Neural cell (in vitro differentiated cells): Measurements from ENCODE around the gene SERPINB4. TPM values are rescaled to one million over a fixed set of nuclear protein-coding genes. Genes with fewer than 3 reads are reported as not detected.

ENCODE experiments used
- H2AFZ ChIP-seq: fragments of 200-600, 300-800 bp; sonication (generic), shearing (Covaris generic); 2 replicates; pipeline ENCODE4 v1.6.0; 2014; ENCODE audit warnings: low read depth, mild to moderate bottlenecking, antibody characterized with exemption, low read length, moderate library complexity
- H3F3A ChIP-seq: fragments of 200-600 bp; shearing (Covaris generic); 2 replicates; pipeline ENCODE4 v1.6.1; 2016; ENCODE audit warnings: mild to moderate bottlenecking, moderate library complexity, mixed read lengths, antibody characterized with exemption, low read length; ENCODE audit not compliant: insufficient read depth, poor library complexity, severe bottlenecking
- H3K27ac ChIP-seq: fragments of 200-600, 300-800 bp; sonication (generic), shearing (Covaris generic); 2 replicates; pipeline ENCODE4 v1.5.1; 2014; ENCODE audit warnings: mild to moderate bottlenecking, low read length, moderate library complexity
- H3K27me3 ChIP-seq: fragments of 300-800, 200-600 bp; sonication (generic), shearing (Covaris generic); 2 replicates; pipeline ENCODE4 v1.6.0; 2014; ENCODE audit warnings: mild to moderate bottlenecking, low read depth, low read length, moderate library complexity; ENCODE audit not compliant: insufficient read depth
- H3K36me3 ChIP-seq: fragments of 300-800, 200-600 bp; sonication (generic), shearing (Covaris generic); 2 replicates; pipeline ENCODE4 v1.5.1; 2014; ENCODE audit warnings: mild to moderate bottlenecking, antibody characterized with exemption, low read length, moderate library complexity; ENCODE audit not compliant: insufficient read depth
- H3K4me2 ChIP-seq: fragments of 300-800, 200-600 bp; sonication (generic), shearing (Covaris generic); 2 replicates; pipeline ENCODE4 v1.6.0; 2014; ENCODE audit warnings: mild to moderate bottlenecking, low read length
- H3K4me3 ChIP-seq: fragments of 300-800, 200-600 bp; sonication (generic), shearing (Covaris generic); 2 replicates; pipeline ENCODE4 v1.5.1; 2014; ENCODE audit warnings: mild to moderate bottlenecking, low read length, moderate library complexity
- H3K79me2 ChIP-seq: fragments of 200-600 bp; shearing (Covaris generic); replicated peaks from 2 replicates; pipeline ENCODE4 v1.6.0; 2014; ENCODE audit warnings: mild to moderate bottlenecking, low read length, moderate library complexity; ENCODE audit not compliant: insufficient read depth
- H3K9ac ChIP-seq: fragments of 300-800, 200-600 bp; sonication (generic), shearing (Covaris generic); 2 replicates; pipeline ENCODE4 v1.6.1; 2016; ENCODE audit warnings: mild to moderate bottlenecking, low read length, mixed read lengths
- H3K9me2 ChIP-seq: fragments of 200-600 bp; shearing (Covaris generic); 2 replicates; pipeline ENCODE4 v1.6.1; 2016; ENCODE audit warnings: mild to moderate bottlenecking, low read length, mixed read lengths; ENCODE audit not compliant: insufficient read depth
- H3K9me3 ChIP-seq: fragments of 200-600, 300-800 bp; sonication (generic), shearing (Covaris generic); 2 replicates; pipeline ENCODE4 v1.6.1; 2016; ENCODE audit warnings: mild to moderate bottlenecking, mixed run types, low read length, moderate library complexity, mixed read lengths
- H4K20me1 ChIP-seq: fragments of 200-600 bp; shearing (Covaris generic); 2 replicates; pipeline ENCODE4 v1.6.1; 2016; ENCODE audit warnings: mild to moderate bottlenecking, mixed run types; ENCODE audit not compliant: insufficient read depth
- EP300 ChIP-seq: fragments of 450-650 bp; conservative IDR thresholded peaks from 2 replicates; pipeline ENCODE4 v1.6.1; 2014; ENCODE audit warnings: antibody characterized with exemption, mild to moderate bottlenecking, moderate library complexity; ENCODE audit not compliant: poor library complexity, severe bottlenecking
- EZH2 ChIP-seq: fragments of 200-600, 300-800 bp; shearing (Covaris generic), sonication (generic); IDR thresholded peaks from 2 replicates; pipeline ENCODE4 v1.6.1; 2014; ENCODE audit warnings: antibody characterized with exemption, low read length, borderline replicate concordance, mild to moderate bottlenecking; ENCODE audit not compliant: insufficient read depth, poor library complexity, severe bottlenecking
- MXI1 ChIP-seq: fragments of 450-650 bp; conservative IDR thresholded peaks from 2 replicates; pipeline ENCODE4 v1.6.1; 2014; ENCODE audit warnings: antibody characterized with exemption, mild to moderate bottlenecking; ENCODE audit not compliant: poor library complexity, severe bottlenecking
- POLR2AphosphoS5 ChIP-seq: IDR thresholded peaks from 2 replicates; pipeline ENCODE4 v1.6.1; 2012
- RAD21 ChIP-seq: fragments of 450-650 bp; conservative IDR thresholded peaks from 2 replicates; pipeline ENCODE4 v1.6.1; 2014; ENCODE audit warnings: antibody characterized with exemption, mild to moderate bottlenecking, moderate library complexity
- SMC3 ChIP-seq: fragments of 450-650 bp; conservative IDR thresholded peaks from 2 replicates; pipeline ENCODE4 v1.6.1; 2014; ENCODE audit warnings: antibody characterized with exemption, mild to moderate bottlenecking, moderate library complexity; ENCODE audit not compliant: poor library complexity
- TAF1 ChIP-seq: IDR thresholded peaks from 2 replicates; pipeline ENCODE4 v1.6.1; 2012; ENCODE audit warnings: low read depth
- polyA plus RNA-seq: library from polyadenylated mRNA; depleted of rRNA; stranded (reverse); fragments of >200 nt; gene quantifications from 2 replicates; pipeline ENCODE4 v1.2.3, GENCODE V29; 2014
- TF ChIP-seq, protein P1 (sequence below): fragments of 450-650 bp; IDR thresholded peaks from 2 replicates; pipeline ENCODE4 v1.5.1; 2014; ENCODE audit warnings: antibody characterized with exemption, mild to moderate bottlenecking, moderate library complexity; ENCODE audit not compliant: poor library complexity, severe bottlenecking
- TF ChIP-seq, protein P2 (sequence below): IDR thresholded peaks from 2 replicates; pipeline ENCODE4 v1.6.1; 2012; ENCODE audit warnings: borderline replicate concordance

Gene SERPINB4
- polyA plus RNA-seq, 1 donor from 2014 or later: not detected

DNA sequence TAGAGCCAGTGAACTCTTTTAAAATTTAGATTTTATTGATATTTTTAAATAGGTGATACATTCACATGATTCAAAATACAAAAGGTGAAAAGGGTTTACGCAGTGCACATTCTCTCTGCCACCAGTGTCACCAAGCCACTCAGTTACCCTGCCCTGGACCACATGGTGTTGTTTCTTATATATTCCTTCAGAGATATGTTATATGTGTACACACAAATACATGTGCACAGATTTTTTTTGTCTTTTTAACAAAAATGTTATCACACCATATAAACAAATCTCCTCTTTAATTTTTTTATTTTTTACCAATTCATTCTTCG is 26.2 kb downstream of the SERPINB4 start:
- Histone ChIP-seq H3K79me2 (no peaks in the 10 kb centered on the region), H3K9me2 (no peaks in the 10 kb centered on the region), H4K20me1 (no peaks in the 10 kb centered on the region), H3F3A (no peaks in the 10 kb centered on the region), H3K27ac (no peak overlapping the region), H3K9ac (no peak overlapping the region), H3K9me3 (no peaks in the 10 kb centered on the region), H3K4me3 (no peak overlapping the region), H3K4me2 (no peak overlapping the region), H2AFZ (no peak overlapping the region), H3K27me3 (no peaks in the 10 kb centered on the region), H3K36me3 (no peaks in the 10 kb centered on the region)
- TF ChIP-seq POLR2AphosphoS5: no peak
- TF ChIP-seq SMC3: no peak
- no peak for TF ChIP-seq EP300
- TF ChIP-seq, protein P1, sequence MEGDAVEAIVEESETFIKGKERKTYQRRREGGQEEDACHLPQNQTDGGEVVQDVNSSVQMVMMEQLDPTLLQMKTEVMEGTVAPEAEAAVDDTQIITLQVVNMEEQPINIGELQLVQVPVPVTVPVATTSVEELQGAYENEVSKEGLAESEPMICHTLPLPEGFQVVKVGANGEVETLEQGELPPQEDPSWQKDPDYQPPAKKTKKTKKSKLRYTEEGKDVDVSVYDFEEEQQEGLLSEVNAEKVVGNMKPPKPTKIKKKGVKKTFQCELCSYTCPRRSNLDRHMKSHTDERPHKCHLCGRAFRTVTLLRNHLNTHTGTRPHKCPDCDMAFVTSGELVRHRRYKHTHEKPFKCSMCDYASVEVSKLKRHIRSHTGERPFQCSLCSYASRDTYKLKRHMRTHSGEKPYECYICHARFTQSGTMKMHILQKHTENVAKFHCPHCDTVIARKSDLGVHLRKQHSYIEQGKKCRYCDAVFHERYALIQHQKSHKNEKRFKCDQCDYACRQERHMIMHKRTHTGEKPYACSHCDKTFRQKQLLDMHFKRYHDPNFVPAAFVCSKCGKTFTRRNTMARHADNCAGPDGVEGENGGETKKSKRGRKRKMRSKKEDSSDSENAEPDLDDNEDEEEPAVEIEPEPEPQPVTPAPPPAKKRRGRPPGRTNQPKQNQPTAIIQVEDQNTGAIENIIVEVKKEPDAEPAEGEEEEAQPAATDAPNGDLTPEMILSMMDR: no peak
- no peak for TF ChIP-seq MXI1
- TF ChIP-seq TAF1: no peak
- no peak for TF ChIP-seq RAD21
- TF ChIP-seq, protein P2, sequence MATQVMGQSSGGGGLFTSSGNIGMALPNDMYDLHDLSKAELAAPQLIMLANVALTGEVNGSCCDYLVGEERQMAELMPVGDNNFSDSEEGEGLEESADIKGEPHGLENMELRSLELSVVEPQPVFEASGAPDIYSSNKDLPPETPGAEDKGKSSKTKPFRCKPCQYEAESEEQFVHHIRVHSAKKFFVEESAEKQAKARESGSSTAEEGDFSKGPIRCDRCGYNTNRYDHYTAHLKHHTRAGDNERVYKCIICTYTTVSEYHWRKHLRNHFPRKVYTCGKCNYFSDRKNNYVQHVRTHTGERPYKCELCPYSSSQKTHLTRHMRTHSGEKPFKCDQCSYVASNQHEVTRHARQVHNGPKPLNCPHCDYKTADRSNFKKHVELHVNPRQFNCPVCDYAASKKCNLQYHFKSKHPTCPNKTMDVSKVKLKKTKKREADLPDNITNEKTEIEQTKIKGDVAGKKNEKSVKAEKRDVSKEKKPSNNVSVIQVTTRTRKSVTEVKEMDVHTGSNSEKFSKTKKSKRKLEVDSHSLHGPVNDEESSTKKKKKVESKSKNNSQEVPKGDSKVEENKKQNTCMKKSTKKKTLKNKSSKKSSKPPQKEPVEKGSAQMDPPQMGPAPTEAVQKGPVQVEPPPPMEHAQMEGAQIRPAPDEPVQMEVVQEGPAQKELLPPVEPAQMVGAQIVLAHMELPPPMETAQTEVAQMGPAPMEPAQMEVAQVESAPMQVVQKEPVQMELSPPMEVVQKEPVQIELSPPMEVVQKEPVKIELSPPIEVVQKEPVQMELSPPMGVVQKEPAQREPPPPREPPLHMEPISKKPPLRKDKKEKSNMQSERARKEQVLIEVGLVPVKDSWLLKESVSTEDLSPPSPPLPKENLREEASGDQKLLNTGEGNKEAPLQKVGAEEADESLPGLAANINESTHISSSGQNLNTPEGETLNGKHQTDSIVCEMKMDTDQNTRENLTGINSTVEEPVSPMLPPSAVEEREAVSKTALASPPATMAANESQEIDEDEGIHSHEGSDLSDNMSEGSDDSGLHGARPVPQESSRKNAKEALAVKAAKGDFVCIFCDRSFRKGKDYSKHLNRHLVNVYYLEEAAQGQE: no peak
- no peak for TF ChIP-seq EZH2

DNA sequence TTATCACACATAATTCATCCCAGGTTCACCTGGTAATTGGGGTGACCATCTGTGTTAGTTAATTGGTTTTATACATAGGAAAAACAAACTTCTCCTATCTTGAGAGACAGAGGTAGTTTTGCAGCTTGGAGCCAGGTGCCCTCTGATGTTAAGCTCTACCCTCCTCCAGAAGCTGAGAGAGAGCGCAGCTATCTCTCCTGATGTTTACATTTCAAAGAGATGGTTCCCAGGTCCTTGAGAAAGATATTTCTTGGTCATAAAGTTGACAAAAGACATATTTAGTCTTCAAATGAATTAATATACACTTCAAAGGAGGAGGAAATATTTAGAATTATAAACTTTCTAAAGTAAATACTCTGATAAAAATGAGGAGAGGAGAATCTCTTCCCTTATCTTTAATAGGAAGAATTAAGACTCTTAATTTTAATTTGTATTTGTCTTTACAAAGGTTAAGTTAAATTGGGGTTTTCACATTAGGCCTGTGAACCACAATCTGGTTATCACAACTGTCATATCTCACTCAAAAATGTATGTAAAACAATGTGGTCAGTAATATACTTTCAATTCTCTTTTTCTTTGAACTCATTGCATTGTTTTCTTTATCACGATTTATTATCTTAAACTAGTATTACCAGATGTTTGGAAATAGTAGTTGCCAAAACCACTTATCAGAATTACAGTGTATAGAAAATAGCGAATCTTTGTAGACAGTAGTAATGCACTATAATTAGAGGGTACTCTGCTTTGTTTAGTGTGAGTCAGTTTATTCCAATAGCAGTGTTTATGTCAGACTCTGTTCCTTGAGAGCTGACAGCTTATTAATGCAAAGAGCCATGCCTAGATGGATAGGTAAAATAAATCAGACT is 26.8 kb downstream of the SERPINB4 start:
- Histone ChIP-seq H3K27me3 (no peaks in the 10 kb centered on the region), H3K9me2 (no peaks in the 10 kb centered on the region), H3K4me2 (no peak overlapping the region), H3K9ac (no peak overlapping the region), H3K27ac (no peak overlapping the region), H3K9me3 (no peaks in the 10 kb centered on the region), H3K4me3 (no peak overlapping the region), H2AFZ (no peak overlapping the region), H3K36me3 (no peaks in the 10 kb centered on the region), H3F3A (no peaks in the 10 kb centered on the region), H3K79me2 (no peaks in the 10 kb centered on the region), H4K20me1 (no peaks in the 10 kb centered on the region)
- TF ChIP-seq EP300 (peak; percentile 49), POLR2AphosphoS5 (peak; percentile 76), MXI1 (no peak), TAF1 (no peak), EZH2 (no peak), RAD21 (no peak)
- TF ChIP-seq, protein P2: no peak
